Stomach (tissue), 9 donors: ENCODE results near the gene KLHDC1. TPM values are rescaled to one million over a fixed set of nuclear protein-coding genes. Genes with fewer than 3 reads are reported as not detected.

Experiments
- DNase-seq, 2 donors: peaks; one replicate each; pipeline versions ENCODE4 v3.0.0 to v3.0.0-alpha.2; 2013 to 2019
- H3K27ac ChIP-seq, 5 donors: fragments of 200-600 bp in 4 of 5; sonication (generic) in 4 of 5; one replicate each; pipeline ENCODE4 v1.5.1; 2013 to 2019; ENCODE audit warnings: mild to moderate bottlenecking in 1 of 5, moderate library complexity in 1 of 5
- H3K27me3 ChIP-seq, 3 donors: fragments of 200-600 bp; sonication (generic); one replicate each; pipeline ENCODE4 v1.5.1; 2017 to 2019; ENCODE audit warnings: mixed run types in 1 of 3
- H3K36me3 ChIP-seq, 4 donors: fragments of 200-600 bp; sonication (generic); 1 replicate in 3 of 4; 2 replicates in 1 of 4; pipeline ENCODE4 v1.5.1; 2016 to 2019
- H3K4me1 ChIP-seq, 4 donors: fragments of 200-600 bp; sonication (generic); one replicate each; pipeline ENCODE4 v1.5.1; 2016 to 2019
- H3K4me3 ChIP-seq, 4 donors: fragments of 200-600 bp; sonication (generic) in 3 of 4; one replicate each; pipeline ENCODE4 v1.5.1; 2016 to 2019; ENCODE audit warnings: mild to moderate bottlenecking in 1 of 4
- H3K9me3 ChIP-seq, 4 donors: fragments of 200-600 bp; sonication (generic); one replicate each; pipeline ENCODE4 v1.5.1; 2016 to 2019
- EP300 ChIP-seq: sonication (generic); formaldehyde crosslinking; IDR thresholded peaks from one replicate; pipeline ENCODE4 v1.6.1; 2017; ENCODE audit warnings: antibody characterized with exemption
- POLR2A ChIP-seq, 4 donors: fragments of 450-650 bp; IDR thresholded peaks; one replicate each; pipeline ENCODE4 v1.6.1; 2016; ENCODE audit warnings: antibody characterized with exemption in 4 of 4, control low read depth in 2 of 4, mild to moderate bottlenecking in 1 of 4, moderate library complexity in 1 of 4
- POLR2AphosphoS5 ChIP-seq, 3 donors: sonication (generic); formaldehyde crosslinking; IDR thresholded peaks; one replicate each; pipeline ENCODE4 v1.6.1; 2016; ENCODE audit warnings: antibody characterized with exemption in 3 of 3
- WGBS, 5 donors: extraction: QIAGEN DNeasy Blood & Tissue Kit in 3 of 5; methylation state at CpG; one replicate each; pipeline versions ENCODE4 v1.1.5 to v1.1.7; 2013 to 2018; 5-methylcytosine and 5-hydroxymethylcytosine counted together
- intact Hi-C: fragments of 100-400 bp; cut with DNase I; formaldehyde crosslinking; loops from one replicate; pipeline ENCODE4 v1.15.1; 2023; ENCODE audit warnings: low total_unique reads
- polyA plus RNA-seq, 3 donors: library from polyadenylated mRNA; stranded (reverse); fragments of 200-250 nt; gene quantifications; one replicate each; pipeline ENCODE4 v1.2.3, GENCODE V29; 2013
- total RNA-seq, 5 donors: library from RNA; depleted of rRNA; stranded (reverse); fragments of >200 nt; gene quantifications; one replicate each; pipeline versions ENCODE4 v1.1.0 to v1.2.3, GENCODE V29; 2014 to 2016
- TF ChIP-seq, protein P1 (sequence below), 7 experiments: fragments of 450-650 bp in 4 of 7; fragments of 200-600 bp in 3 of 7; sonication (generic) in 3 of 7; IDR thresholded peaks; one replicate each; pipeline ENCODE4 v1.5.1; 2016 to 2019; ENCODE audit warnings: antibody characterized with exemption in 7 of 7, control low read depth in 2 of 7, mild to moderate bottlenecking in 1 of 7
- donor health status: healthy with polysubstance abuse.
- donor health status: Bipolar disorder and iron deficiency.
- donor health status: healthy.

KLHDC1 gene
- total and polyA plus RNA-seq, 8 donors, result 0.58 to 20.2 (median 2.2) TPM

DNA sequence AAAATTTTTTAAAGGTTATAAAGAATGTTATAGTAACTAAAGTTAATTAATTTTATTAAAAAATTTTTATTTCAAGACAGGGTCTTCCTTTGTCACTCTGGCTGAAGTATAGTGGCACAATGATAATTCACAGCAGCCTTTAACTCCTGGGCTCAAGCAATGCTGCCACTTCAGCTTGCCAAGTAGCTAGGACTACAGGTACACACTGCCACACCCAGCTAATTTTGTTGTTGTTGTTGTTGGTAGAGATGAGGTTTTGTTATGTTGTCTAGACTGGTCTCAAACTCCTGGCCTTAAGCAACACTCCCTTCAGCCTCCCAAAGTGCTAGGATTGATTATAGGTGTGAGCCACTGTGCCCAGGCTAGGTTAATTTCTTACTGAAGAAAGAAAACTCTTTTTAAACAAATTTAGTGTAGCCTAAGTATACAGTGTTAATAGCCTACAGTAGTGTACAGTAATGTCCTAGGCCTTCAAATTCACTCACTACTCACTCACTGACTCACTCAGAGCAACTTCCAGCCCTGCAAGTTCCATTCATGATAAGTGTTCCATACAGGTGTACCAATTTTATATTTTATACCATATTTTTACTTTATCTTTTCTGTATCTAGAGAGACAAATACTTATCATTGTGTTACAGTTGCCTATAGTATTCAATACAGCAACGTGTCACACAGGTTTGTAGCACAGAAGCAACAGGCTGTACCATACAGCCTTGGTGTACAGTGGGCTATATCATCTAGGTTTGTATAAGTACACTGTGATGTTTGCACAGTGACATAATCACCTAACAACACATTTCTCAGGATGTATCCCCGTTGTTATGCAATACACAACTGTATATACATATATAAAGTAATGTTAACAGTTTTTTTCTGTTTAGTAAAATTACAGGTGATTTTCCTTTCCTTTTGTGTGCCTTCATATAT is 33.1 kb upstream of the KLHDC1 start:
- peak in 1 of 2 donors; percentile 72 for DNase-seq
- 32 to 63% (median 48%) methylated on average over 2 of the region's 2 CpGs for WGBS, 5 donors
- TF ChIP-seq POLR2AphosphoS5 (IDR thresholded peaks at IDR 0.05) (no peak), POLR2A (IDR thresholded peaks at IDR 0.05) (no peak), EP300 (no peak)
- TF ChIP-seq, protein P1, sequence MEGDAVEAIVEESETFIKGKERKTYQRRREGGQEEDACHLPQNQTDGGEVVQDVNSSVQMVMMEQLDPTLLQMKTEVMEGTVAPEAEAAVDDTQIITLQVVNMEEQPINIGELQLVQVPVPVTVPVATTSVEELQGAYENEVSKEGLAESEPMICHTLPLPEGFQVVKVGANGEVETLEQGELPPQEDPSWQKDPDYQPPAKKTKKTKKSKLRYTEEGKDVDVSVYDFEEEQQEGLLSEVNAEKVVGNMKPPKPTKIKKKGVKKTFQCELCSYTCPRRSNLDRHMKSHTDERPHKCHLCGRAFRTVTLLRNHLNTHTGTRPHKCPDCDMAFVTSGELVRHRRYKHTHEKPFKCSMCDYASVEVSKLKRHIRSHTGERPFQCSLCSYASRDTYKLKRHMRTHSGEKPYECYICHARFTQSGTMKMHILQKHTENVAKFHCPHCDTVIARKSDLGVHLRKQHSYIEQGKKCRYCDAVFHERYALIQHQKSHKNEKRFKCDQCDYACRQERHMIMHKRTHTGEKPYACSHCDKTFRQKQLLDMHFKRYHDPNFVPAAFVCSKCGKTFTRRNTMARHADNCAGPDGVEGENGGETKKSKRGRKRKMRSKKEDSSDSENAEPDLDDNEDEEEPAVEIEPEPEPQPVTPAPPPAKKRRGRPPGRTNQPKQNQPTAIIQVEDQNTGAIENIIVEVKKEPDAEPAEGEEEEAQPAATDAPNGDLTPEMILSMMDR (IDR thresholded peaks at IDR 0.05), result no peak
- Histone ChIP-seq H3K36me3 (no peaks in the 10 kb centered on the region), H3K4me1 (no peaks in the 10 kb centered on the region), H3K9me3 (no peaks in the 10 kb centered on the region), H3K4me3 (no peak overlapping the region), H3K27ac (no peak overlapping the region), H3K27me3 (no peaks in the 10 kb centered on the region)
- intact Hi-C loops, result no loop called here

DNA sequence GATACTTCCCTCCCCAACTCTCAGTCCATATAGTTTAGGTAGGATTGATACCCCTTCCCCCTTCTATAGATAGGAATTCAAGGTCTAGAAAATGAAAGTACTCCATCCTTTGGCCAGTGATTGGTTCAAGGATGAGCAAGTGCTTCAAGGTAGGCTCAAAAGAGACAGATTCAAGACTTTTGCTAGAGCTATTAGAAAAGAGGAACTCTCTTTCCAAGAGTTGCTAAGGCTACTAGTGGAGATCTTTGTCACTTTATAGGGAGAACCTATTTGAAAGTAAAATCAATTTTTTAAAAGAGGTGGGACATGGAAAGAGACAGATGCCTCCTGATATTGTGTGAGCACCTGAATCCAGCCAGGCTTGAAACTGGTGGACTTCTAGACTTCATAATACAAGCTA is 22.4 kb upstream of the KLHDC1 start:
- H3K27ac ChIP-seq, result no peak overlapping the region
- H3K4me3 ChIP-seq, result no peak overlapping the region
- TF ChIP-seq, protein P1 (IDR thresholded peaks at IDR 0.05), result no peak
- TF ChIP-seq POLR2A (IDR thresholded peaks at IDR 0.05) (no peak), EP300 (no peak), POLR2AphosphoS5 (IDR thresholded peaks at IDR 0.05) (no peak)
- H3K27me3 ChIP-seq, result no peaks in the 10 kb centered on the region
- H3K9me3 ChIP-seq, result no peaks in the 10 kb centered on the region
- peaks cover 0 to 4% (median 0%) of the 10 kb centered on the region in 4 donors for H3K36me3 ChIP-seq
- no peak for DNase-seq
- intact Hi-C loops, result no loop called here
- no peaks in the 10 kb centered on the region for H3K4me1 ChIP-seq

DNA sequence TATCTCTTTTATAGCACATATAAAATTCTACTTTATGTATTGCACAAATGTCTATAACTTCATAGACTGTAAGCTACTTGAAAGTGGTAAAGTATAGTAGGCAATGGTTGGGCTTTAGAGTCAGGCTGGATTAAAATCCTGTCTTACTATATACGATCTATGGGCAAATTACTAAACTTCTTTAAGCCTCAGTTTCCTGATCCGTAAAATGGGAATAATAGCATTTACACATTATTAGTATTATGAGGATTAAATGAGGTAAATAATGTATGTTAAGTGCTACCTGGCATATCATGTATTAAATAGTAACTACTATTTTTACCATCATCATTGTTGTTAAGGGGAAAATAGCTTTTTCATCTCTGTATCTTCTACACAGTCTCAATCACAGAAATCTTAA is 19.3 kb upstream of the KLHDC1 start:
- no peak for DNase-seq
- intact Hi-C loops, result no loop called here
- H3K27me3 ChIP-seq, result no peaks in the 10 kb centered on the region
- no peak overlapping the region for H3K27ac ChIP-seq
- TF ChIP-seq EP300, result no peak
- TF ChIP-seq, protein P1 (IDR thresholded peaks at IDR 0.05), result no peak
- no peak for TF ChIP-seq POLR2A (IDR thresholded peaks at IDR 0.05)
- no peak for TF ChIP-seq POLR2AphosphoS5 (IDR thresholded peaks at IDR 0.05)
- WGBS, 5 donors, result 94 to 96% (median 96%) methylated on average over 2 of the region's 2 CpGs
- peaks cover 0 to 5% (median 2%) of the 10 kb centered on the region in 4 donors for H3K36me3 ChIP-seq
- H3K4me3 ChIP-seq, result no peak overlapping the region
- H3K9me3 ChIP-seq, result no peaks in the 10 kb centered on the region
- no peaks in the 10 kb centered on the region for H3K4me1 ChIP-seq

DNA sequence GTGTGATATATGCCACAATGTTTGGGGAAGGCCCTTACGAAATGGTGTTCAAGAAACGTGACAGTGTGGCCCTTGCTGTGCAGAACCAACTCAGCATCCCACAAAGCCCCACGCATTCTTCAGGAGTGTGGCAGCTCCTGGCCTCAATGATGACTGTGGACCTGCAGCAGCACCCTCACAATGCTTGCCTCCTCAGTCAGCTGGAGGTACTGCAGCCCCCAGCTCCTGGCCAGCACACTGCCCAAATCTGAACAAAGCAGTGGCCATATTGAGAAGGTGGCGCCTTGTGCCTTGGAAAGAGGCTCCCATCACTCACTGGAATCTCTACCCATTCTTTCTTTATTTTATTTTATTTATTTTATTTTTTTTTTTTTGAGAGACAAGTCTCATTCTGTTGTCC is 15.3 kb upstream of the KLHDC1 start:
- intact Hi-C loops, result no loop called here
- Histone ChIP-seq H3K27ac (no peak overlapping the region), H3K36me3 (peaks cover 0 to 15% (median 5%) of the 10 kb centered on the region in 4 donors), H3K27me3 (no peaks in the 10 kb centered on the region), H3K4me3 (no peak overlapping the region), H3K9me3 (no peaks in the 10 kb centered on the region), H3K4me1 (no peaks in the 10 kb centered on the region)
- DNase-seq, result no peak
- 95 to 99% (median 97%) methylated on average over 4 of the region's 4 CpGs for WGBS, 5 donors
- no peak for TF ChIP-seq POLR2A (IDR thresholded peaks at IDR 0.05)
- TF ChIP-seq, protein P1 (IDR thresholded peaks at IDR 0.05), result no peak
